GM23248 (cell line): ENCODE measurements around the gene MINDY2.

Experiments
- EZH2 ChIP-seq: fragments of 200-600 bp; sonication (generic); IDR thresholded peaks from 2 replicates; pipeline ENCODE4 v1.6.1; 2018; ENCODE audit warnings: antibody characterized with exemption, mild to moderate bottlenecking; ENCODE audit not compliant: insufficient read depth, poor library complexity, severe bottlenecking
- EZH2phosphoT487 ChIP-seq: fragments of 200-600 bp; sonication (generic); IDR thresholded peaks from 2 replicates; pipeline ENCODE4 v1.6.1; 2018; ENCODE audit warnings: antibody characterized with exemption, moderate library complexity, mild to moderate bottlenecking, low read depth; ENCODE audit not compliant: insufficient read depth

GRCh38 chr15:58900631-58901030 lies 129.5 kb downstream of the MINDY2 start:
- no peak for TF ChIP-seq EZH2
- TF ChIP-seq EZH2phosphoT487 = no peak
